ENCODE measurements around the gene SNTA1.

SNTA1 gene

DNA sequence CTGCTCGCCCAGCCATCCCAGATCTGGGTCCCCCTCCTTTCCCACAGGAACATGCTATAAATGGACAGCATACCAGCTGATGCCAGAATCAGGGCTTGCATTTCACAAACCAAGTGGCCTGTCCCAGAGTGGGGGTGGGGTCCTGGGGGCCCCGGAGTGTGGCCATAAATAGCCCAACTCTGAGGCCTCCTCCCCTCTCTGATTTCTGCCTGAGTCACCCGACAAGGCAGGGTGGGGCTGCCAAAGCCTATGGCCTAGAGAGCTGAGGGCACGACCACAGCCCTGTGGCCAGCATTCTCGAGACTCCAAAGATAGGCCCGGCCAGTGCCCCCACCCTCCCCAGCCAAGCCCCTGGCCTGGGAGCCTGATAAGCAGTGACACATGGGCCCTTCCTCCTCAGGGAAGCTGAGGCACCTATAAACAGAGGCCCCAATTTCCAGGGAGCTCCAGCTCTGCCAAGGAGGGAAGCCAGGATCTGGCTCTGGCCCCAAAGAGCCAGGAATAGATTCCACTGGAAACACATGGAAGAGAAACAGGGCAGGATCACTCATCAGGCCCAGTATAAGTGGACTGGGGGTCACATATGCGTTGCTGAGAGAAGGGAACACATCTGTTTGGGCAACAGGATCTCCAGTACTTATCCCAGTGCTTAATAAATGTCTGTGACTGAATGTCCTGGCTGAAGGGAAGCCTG, 20.3 kb downstream of the SNTA1 start:
- Histone ChIP-seq H2AFZ (ENCODE audit: low read depth, low read length) (no peak overlapping the region), H3K4me1 (ENCODE audit: low read length) (no peaks in the 10 kb centered on the region), H3K79me2 (ENCODE audit: low read length) (no peaks in the 10 kb centered on the region), H3K4me3 (ENCODE audit: low read length) (no peak overlapping the region), H3K27me3 (ENCODE audit: low read depth, low read length) (no peaks in the 10 kb centered on the region), H3K4me2 (ENCODE audit: low read length) (no peak overlapping the region), H3K9me3 (ENCODE audit: insufficient read depth, low read length) (no peaks in the 10 kb centered on the region), H3K27ac (ENCODE audit: low read length) (no peak overlapping the region), H3K9ac (ENCODE audit: low read length) (no peak overlapping the region), H4K20me1 (ENCODE audit: insufficient read depth, low read length) (no peaks in the 10 kb centered on the region), H3K36me3 (replicated peaks; ENCODE audit: low read depth, low read length) (no peaks in the 10 kb centered on the region)
- no peak for TF ChIP-seq EZH2phosphoT487 (IDR thresholded peaks at IDR 0.05; ENCODE audit: low read depth)
- TF ChIP-seq, protein P1, sequence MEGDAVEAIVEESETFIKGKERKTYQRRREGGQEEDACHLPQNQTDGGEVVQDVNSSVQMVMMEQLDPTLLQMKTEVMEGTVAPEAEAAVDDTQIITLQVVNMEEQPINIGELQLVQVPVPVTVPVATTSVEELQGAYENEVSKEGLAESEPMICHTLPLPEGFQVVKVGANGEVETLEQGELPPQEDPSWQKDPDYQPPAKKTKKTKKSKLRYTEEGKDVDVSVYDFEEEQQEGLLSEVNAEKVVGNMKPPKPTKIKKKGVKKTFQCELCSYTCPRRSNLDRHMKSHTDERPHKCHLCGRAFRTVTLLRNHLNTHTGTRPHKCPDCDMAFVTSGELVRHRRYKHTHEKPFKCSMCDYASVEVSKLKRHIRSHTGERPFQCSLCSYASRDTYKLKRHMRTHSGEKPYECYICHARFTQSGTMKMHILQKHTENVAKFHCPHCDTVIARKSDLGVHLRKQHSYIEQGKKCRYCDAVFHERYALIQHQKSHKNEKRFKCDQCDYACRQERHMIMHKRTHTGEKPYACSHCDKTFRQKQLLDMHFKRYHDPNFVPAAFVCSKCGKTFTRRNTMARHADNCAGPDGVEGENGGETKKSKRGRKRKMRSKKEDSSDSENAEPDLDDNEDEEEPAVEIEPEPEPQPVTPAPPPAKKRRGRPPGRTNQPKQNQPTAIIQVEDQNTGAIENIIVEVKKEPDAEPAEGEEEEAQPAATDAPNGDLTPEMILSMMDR (IDR thresholded peaks at IDR 0.05; ENCODE audit: low read depth, low read length), result no peak

DNA sequence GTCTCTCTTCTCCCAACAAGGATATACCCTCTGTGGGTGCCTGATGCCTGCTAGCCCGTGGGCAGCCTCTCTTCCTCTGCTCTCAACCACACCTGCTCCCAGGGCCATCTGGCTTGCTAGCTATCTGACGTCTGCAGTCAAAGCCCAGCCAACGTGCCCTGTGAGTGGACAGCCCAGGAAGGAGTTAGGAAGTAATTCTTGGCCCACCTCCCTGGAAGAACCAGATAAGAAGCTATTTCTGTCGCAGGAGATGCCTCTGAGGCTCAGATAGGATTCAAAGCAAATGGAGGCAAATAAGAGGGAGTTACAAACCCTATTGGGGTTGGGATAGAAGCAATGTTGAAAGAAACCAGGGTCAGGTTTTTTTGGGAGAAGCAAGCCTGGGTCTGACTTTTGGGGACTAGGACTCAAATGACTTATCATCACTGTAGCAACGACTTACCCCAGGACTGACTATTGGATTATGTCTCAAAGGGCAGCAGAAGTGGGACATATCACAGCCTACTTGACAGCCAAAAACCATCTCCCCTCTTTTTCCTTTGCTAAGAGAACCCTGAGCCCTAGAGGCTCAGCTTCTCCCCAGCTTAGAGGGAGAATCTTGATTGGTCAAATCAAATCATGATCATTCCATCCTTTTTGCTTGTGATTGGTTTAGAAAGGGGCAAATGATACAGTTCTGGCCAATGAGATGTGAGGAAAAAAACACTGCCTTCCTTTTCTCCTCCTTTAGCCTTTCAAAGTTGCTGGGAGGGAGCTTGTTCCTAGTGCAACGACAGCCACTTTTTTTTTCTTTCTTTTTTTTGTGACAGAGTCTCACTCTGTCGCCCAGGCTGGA, 24.2 kb downstream of the SNTA1 start:
- no peak overlapping the region for H2AFZ ChIP-seq (ENCODE audit: low read depth, low read length)
- no peaks in the 10 kb centered on the region for H3K27me3 ChIP-seq (ENCODE audit: low read depth, low read length)
- no peak overlapping the region for H3K27ac ChIP-seq (ENCODE audit: low read length)
- H3K79me2 ChIP-seq (ENCODE audit: low read length), result no peaks in the 10 kb centered on the region
- peaks cover 3% of the 10 kb centered on the region for H3K36me3 ChIP-seq (replicated peaks; ENCODE audit: low read depth, low read length)
- no peak overlapping the region for H3K4me2 ChIP-seq (ENCODE audit: low read length)
- no peak overlapping the region for H3K9ac ChIP-seq (ENCODE audit: low read length)
- H3K9me3 ChIP-seq (ENCODE audit: insufficient read depth, low read length), result no peaks in the 10 kb centered on the region
- no peak overlapping the region for H3K4me3 ChIP-seq (ENCODE audit: low read length)
- H4K20me1 ChIP-seq (ENCODE audit: insufficient read depth, low read length), result no peaks in the 10 kb centered on the region
- 0 out of 2 replicates have a peak, but pooled peaks cover 7% of the 10 kb centered on the region for H3K4me1 ChIP-seq (ENCODE audit: low read length)
- no peak for TF ChIP-seq EZH2phosphoT487 (IDR thresholded peaks at IDR 0.05; ENCODE audit: low read depth)
- TF ChIP-seq, protein P1 (IDR thresholded peaks at IDR 0.05; ENCODE audit: low read depth, low read length), result no peak

DNA sequence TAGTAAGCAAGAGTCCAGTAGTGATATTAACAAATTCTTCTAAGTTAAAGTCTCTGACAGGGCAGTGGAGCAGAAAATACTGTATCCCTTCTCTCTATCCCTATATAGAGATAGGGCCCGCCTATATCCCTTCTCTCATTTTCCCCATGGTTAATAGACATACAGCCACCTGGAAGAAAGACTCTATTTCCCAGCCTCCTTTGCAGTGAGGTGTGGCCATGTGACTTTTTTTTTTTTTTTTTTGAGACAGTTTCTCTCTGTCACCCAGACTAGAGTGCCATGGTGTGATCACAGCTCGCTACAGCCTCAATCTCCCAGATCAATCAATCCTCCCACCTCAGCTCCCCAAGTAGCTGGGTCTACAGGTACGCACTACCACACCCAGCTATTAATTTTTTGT, 25.5 kb downstream of the SNTA1 start:
- Histone ChIP-seq H3K4me3 (ENCODE audit: low read length) (no peak overlapping the region), H3K36me3 (replicated peaks; ENCODE audit: low read depth, low read length) (peaks cover 3% of the 10 kb centered on the region), H3K27ac (ENCODE audit: low read length) (no peak overlapping the region), H3K4me2 (ENCODE audit: low read length) (no peak overlapping the region), H3K27me3 (ENCODE audit: low read depth, low read length) (no peaks in the 10 kb centered on the region), H4K20me1 (ENCODE audit: insufficient read depth, low read length) (no peaks in the 10 kb centered on the region), H3K9me3 (ENCODE audit: insufficient read depth, low read length) (no peaks in the 10 kb centered on the region), H3K79me2 (ENCODE audit: low read length) (no peaks in the 10 kb centered on the region), H3K9ac (ENCODE audit: low read length) (no peak overlapping the region), H2AFZ (ENCODE audit: low read depth, low read length) (no peak overlapping the region), H3K4me1 (ENCODE audit: low read length) (0 out of 2 replicates have a peak, but pooled peaks cover 7% of the 10 kb centered on the region)
- no peak for TF ChIP-seq EZH2phosphoT487 (IDR thresholded peaks at IDR 0.05; ENCODE audit: low read depth)
- TF ChIP-seq, protein P1 (IDR thresholded peaks at IDR 0.05; ENCODE audit: low read depth, low read length), result no peak

DNA sequence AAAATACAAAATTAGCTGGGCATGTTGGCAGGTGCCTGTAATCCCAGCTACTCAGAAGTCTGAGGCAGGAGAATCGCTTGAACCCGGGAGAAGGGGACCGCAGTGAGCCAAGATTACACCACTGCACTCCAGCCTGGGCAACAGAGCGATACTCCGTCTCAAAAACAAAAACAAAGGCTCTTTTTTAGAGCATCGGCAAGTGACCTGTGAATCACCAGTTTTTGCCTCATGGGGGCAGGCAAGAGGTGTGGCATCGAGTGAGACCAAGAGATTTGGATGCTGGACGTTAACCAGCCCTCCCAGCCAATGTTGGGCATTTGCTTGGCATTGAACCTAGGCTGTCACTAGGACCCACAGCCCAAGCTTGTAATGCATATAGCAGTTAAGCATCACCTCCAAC, 27.6 kb downstream of the SNTA1 start:
- Histone ChIP-seq H3K9me3 (ENCODE audit: insufficient read depth, low read length) (no peaks in the 10 kb centered on the region), H4K20me1 (ENCODE audit: insufficient read depth, low read length) (no peaks in the 10 kb centered on the region), H3K27ac (ENCODE audit: low read length) (no peak overlapping the region), H3K4me2 (ENCODE audit: low read length) (no peak overlapping the region), H3K79me2 (ENCODE audit: low read length) (no peaks in the 10 kb centered on the region), H2AFZ (ENCODE audit: low read depth, low read length) (no peak overlapping the region), H3K27me3 (ENCODE audit: low read depth, low read length) (no peaks in the 10 kb centered on the region), H3K9ac (ENCODE audit: low read length) (no peak overlapping the region), H3K4me1 (ENCODE audit: low read length) (peaks cover 12% of the 10 kb centered on the region), H3K4me3 (ENCODE audit: low read length) (no peak overlapping the region), H3K36me3 (replicated peaks; ENCODE audit: low read depth, low read length) (peaks cover 3% of the 10 kb centered on the region)
- TF ChIP-seq, protein P1 (IDR thresholded peaks at IDR 0.05; ENCODE audit: low read depth, low read length), result peak; percentile 58
- no peak for TF ChIP-seq EZH2phosphoT487 (IDR thresholded peaks at IDR 0.05; ENCODE audit: low read depth)
